GM19395 (cell line): Measurements from ENCODE around the gene ASRGL1.

Source experiments
- ATAC-seq: cut with Tn5 transposase; IDR thresholded peaks from one replicate; pipeline ENCODE4 v1.9.1; 2021; ENCODE audit warnings: mild to moderate bottlenecking, moderate library complexity; ENCODE audit not compliant: unreplicated experiment

ASRGL1 gene

GRCh38 chr11:62411524-62411923 lies 74.3 kb downstream of the ASRGL1 start:
- no peak for ATAC-seq

- no peak for ATAC-seq
Observed at GRCh38 chr11:62413060-62413696, 75.9 kb downstream of the ASRGL1 start.

GRCh38 chr11:62416596-62416995 lies 79.3 kb downstream of the ASRGL1 start:
- no peak for ATAC-seq

GRCh38 chr11:62418136-62418535 lies 80.9 kb downstream of the ASRGL1 start:
- no peak for ATAC-seq

- no peak for ATAC-seq
Observed at GRCh38 chr11:62418733-62419132, 81.5 kb downstream of the ASRGL1 start, which contains the start of gene SCGB1A1. TSS of gene SCGB1A1 (plus strand) at chr11:62419033. CDS start at chr11:62419096, 63 bp downstream.

- no peak for ATAC-seq
Observed at GRCh38 chr11:62419314-62419929, 82.2 kb downstream of the ASRGL1 start.

GRCh38 chr11:62419943-62420342 lies 82.7 kb downstream of the ASRGL1 start:
- ATAC-seq = no peak

GRCh38 chr11:62420882-62421281 lies 83.6 kb downstream of the ASRGL1 start:
- no peak for ATAC-seq

- ATAC-seq = no peak
Observed at GRCh38 chr11:62421996-62422395, 84.7 kb downstream of the ASRGL1 start.

- no peak for ATAC-seq
Observed at GRCh38 chr11:62423012-62423411, 85.8 kb downstream of the ASRGL1 start.

GRCh38 chr11:62427630-62428233 lies 90.5 kb downstream of the ASRGL1 start:
- ATAC-seq = no peak

- ATAC-seq = no peak
Observed at GRCh38 chr11:62428871-62429560, 91.8 kb downstream of the ASRGL1 start.

- no peak for ATAC-seq
Observed at GRCh38 chr11:62430425-62430824, 93.2 kb downstream of the ASRGL1 start.

GRCh38 chr11:62431171-62431901 lies 94.1 kb downstream of the ASRGL1 start:
- ATAC-seq = no peak

- no peak for ATAC-seq
Observed at GRCh38 chr11:62432695-62433094, 95.4 kb downstream of the ASRGL1 start.

GRCh38 chr11:62433141-62433903 lies 96.1 kb downstream of the ASRGL1 start:
- no peak for ATAC-seq

- ATAC-seq = no peak
Observed at GRCh38 chr11:62433904-62434276, 96.6 kb downstream of the ASRGL1 start.

GRCh38 chr11:62435846-62436660 lies 98.8 kb downstream of the ASRGL1 start:
- ATAC-seq = no peak

- ATAC-seq = no peak
Observed at GRCh38 chr11:62437616-62438015, 100.4 kb downstream of the ASRGL1 start.
